ENCODE results near the gene MTRF1.
"Not testable (repeated sequence)": the region's sequence is repeated elsewhere in the genome, so short reads cannot be mapped to it uniquely, and the experiment has no call there.

The MTRF1 gene

GRCh38 chr13:41179593-41180250 is 83.7 kb downstream of the MTRF1 start:
- Histone ChIP-seq H3K4me1 (ENCODE audit: control insufficient read depth, insufficient read depth, low read length) (no peaks in the 10 kb centered on the region), H3K27ac (ENCODE audit: insufficient read depth, low read depth, low read length, poor library complexity, severe bottlenecking) (no peak overlapping the region), H3K36me3 (ENCODE audit: control insufficient read depth, insufficient read depth, low read length) (no peaks in the 10 kb centered on the region), H3K9me3 (ENCODE audit: control insufficient read depth, low read length) (no peaks in the 10 kb centered on the region), H3K27me3 (ENCODE audit: control insufficient read depth, insufficient read depth, low read length, poor library complexity, severe bottlenecking) (no peaks in the 10 kb centered on the region), H3K4me3 (ENCODE audit: insufficient read depth, low read depth, low read length) (no peak overlapping the region)
- WGBS, 2 experiments = 93 to 96% methylated on average over 4 of the region's 4 CpGs

DNA sequence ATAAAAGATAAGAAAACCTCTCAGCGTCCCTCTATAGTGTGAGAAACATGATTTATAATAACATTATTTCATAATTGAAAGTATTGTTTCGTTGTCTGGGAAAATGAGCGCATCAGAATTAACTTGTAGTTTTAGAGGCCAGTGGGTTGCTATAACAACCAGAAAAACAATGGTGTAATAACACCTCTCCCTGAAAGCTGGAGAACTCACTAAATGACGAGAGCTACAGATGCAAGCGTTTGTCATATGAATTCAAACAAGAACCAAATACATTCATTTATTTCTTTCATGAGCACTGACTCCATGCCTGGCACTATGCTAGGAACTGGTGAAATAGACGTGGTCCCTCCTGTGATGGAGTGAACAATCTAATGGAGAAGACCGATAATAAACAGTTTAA is 85.3 kb downstream of the MTRF1 start:
- Histone ChIP-seq H3K27ac (ENCODE audit: insufficient read depth, low read depth, low read length, poor library complexity, severe bottlenecking) (no peak overlapping the region), H3K27me3 (ENCODE audit: control insufficient read depth, insufficient read depth, low read length, poor library complexity, severe bottlenecking) (no peaks in the 10 kb centered on the region), H3K36me3 (ENCODE audit: control insufficient read depth, insufficient read depth, low read length) (no peaks in the 10 kb centered on the region), H3K4me1 (ENCODE audit: control insufficient read depth, insufficient read depth, low read length) (no peaks in the 10 kb centered on the region), H3K4me3 (ENCODE audit: insufficient read depth, low read depth, low read length) (no peak overlapping the region), H3K9me3 (ENCODE audit: control insufficient read depth, low read length) (no peaks in the 10 kb centered on the region)
- 91 to 94% methylated on average over 5 to 6 of the region's 7 CpGs for WGBS, 2 experiments

GRCh38 chr13:41177616-41178015 is 85.8 kb downstream of the MTRF1 start:
- no peak overlapping the region for H3K4me3 ChIP-seq (ENCODE audit: insufficient read depth, low read depth, low read length)
- H3K4me1 ChIP-seq (ENCODE audit: control insufficient read depth, insufficient read depth, low read length) = no peaks in the 10 kb centered on the region
- H3K9me3 ChIP-seq (ENCODE audit: control insufficient read depth, low read length) = no peaks in the 10 kb centered on the region
- no peaks in the 10 kb centered on the region for H3K36me3 ChIP-seq (ENCODE audit: control insufficient read depth, insufficient read depth, low read length)
- H3K27me3 ChIP-seq (ENCODE audit: control insufficient read depth, insufficient read depth, low read length, poor library complexity, severe bottlenecking) = no peaks in the 10 kb centered on the region
- H3K27ac ChIP-seq (ENCODE audit: insufficient read depth, low read depth, low read length, poor library complexity, severe bottlenecking) = no peak overlapping the region
- 42 to 50% methylated on average over 2 of the region's 2 CpGs for WGBS, 2 experiments

DNA sequence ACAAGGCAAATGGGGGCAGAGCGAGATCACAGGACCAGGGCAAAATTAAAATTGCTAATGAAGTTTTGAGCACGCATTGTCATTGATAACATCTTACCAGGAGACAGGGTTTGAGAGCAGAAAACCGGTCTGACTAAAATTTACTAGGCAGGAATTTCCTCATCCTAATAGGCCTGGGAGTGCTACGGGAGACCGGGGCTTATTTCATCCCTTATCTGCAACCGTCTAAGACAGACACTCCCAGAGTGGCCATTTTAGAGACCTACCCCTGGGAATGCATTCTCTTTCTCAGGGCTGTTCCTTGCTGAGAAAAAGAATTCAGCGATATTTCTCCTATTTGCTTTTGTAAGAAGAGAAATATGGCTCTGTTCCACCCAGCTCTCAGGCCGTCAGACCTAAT is 87.8 kb downstream of the MTRF1 start:
- not testable (repeated sequence) for H3K4me1 ChIP-seq (ENCODE audit: control insufficient read depth, insufficient read depth, low read length); H3K36me3 ChIP-seq (ENCODE audit: control insufficient read depth, insufficient read depth, low read length); H3K4me3 ChIP-seq (ENCODE audit: insufficient read depth, low read depth, low read length); H3K27ac ChIP-seq (ENCODE audit: insufficient read depth, low read depth, low read length, poor library complexity, severe bottlenecking); H3K9me3 ChIP-seq (ENCODE audit: control insufficient read depth, low read length); H3K27me3 ChIP-seq (ENCODE audit: control insufficient read depth, insufficient read depth, low read length, poor library complexity, severe bottlenecking)
- WGBS, 2 experiments = 94% methylated on average over 8 of the region's 8 CpGs
